GM12878 (cell line): Measurements from ENCODE around the gene STARD13. TPM values are rescaled to one million over a fixed set of nuclear protein-coding genes. Genes with fewer than 3 reads are reported as not detected.

Source experiments
- ATAC-seq: fragments of 200-7000 bp; cut with Tn5 transposase; 3 replicates; pipeline ENCODE4 v1.9.1; 2020; ENCODE audit warnings: mild to moderate bottlenecking, moderate library complexity
- BruUV-seq: library from RNA; stranded (reverse); fragments of 400-500 nt; replicated peaks from 2 replicates; lab custom pipeline; 2021; lab: Mats Ljungman, UMichigan
- CTCF ChIA-PET: fragments of 300-600 bp; sonication (Branson Sonifier 250); formaldehyde crosslinking; extraction: SDS; loops from one replicate; lab custom pipeline; 2021; ENCODE audit warnings: inconsistent platforms; lab: Yijun Ruan, JAX
- POLR2A ChIA-PET: fragments of 350-600 bp; formaldehyde crosslinking; extraction: SDS; loops from one replicate; lab custom pipeline; 2021; ENCODE audit warnings: inconsistent platforms; lab: Charles Lee
- RAD21 ChIA-PET: fragments of 300-600 bp; sonication (Branson Sonifier 250); formaldehyde crosslinking; loops from one replicate; lab custom pipeline; 2023; ENCODE audit warnings: antibody characterized with exemption; ENCODE audit not compliant: unreplicated experiment; lab: Charles Lee
- SMC1A ChIA-PET: fragments of 300-600 bp; sonication (Branson Sonifier 250); formaldehyde crosslinking; loops from one replicate; lab custom pipeline; 2023; ENCODE audit not compliant: unreplicated experiment, uncharacterized antibody; lab: Charles Lee
- DNase-seq: peaks from one replicate; pipeline ENCODE4 v3.0.0-alpha.2; 2011; ENCODE audit warnings: low read depth, low spot score
- FAIRE-seq: peaks from 3 replicates; lab custom pipeline; 2011; peaks lifted over from hg19 to GRCh38; lab: Jason Lieb, UNC
- H2AFZ ChIP-seq: 2 replicates; pipeline ENCODE4 v1.6.0; 2011; ENCODE audit warnings: low read depth, low read length, control low read depth; ENCODE audit not compliant: control insufficient read depth
- H3K27ac ChIP-seq: 2 replicates; pipeline ENCODE4 v1.5.1; 2011; ENCODE audit warnings: control low read depth; ENCODE audit not compliant: control insufficient read depth, insufficient read depth
- H3K27me3 ChIP-seq, 2 experiments: replicated peaks in 1 of 2; 2 replicates each; pipeline versions ENCODE4 v1.6.0 to v1.6.1; 2011; ENCODE audit warnings: low read length in 1 of 2; ENCODE audit not compliant: control insufficient read depth in 2 of 2, insufficient read depth in 2 of 2
- H3K36me3 ChIP-seq, 2 experiments: 2 replicates each; pipeline ENCODE4 v1.5.1; 2011; ENCODE audit warnings: low read length in 1 of 2; ENCODE audit not compliant: control insufficient read depth in 2 of 2, insufficient read depth in 2 of 2
- H3K4me1 ChIP-seq: 2 replicates; pipeline ENCODE4 v1.6.1; 2011; ENCODE audit warnings: mild to moderate bottlenecking, low read length, moderate library complexity, mixed read lengths; ENCODE audit not compliant: control insufficient read depth, insufficient read depth
- H3K4me2 ChIP-seq: 2 replicates; pipeline ENCODE4 v1.6.0; 2011; ENCODE audit warnings: control low read depth; ENCODE audit not compliant: control insufficient read depth, insufficient read depth
- H3K4me3 ChIP-seq: fragments of 200-600 bp; sonication (generic); 2 replicates; pipeline ENCODE4 v1.5.1; 2016
- H3K79me2 ChIP-seq: 2 replicates; pipeline ENCODE4 v1.6.0; 2011; ENCODE audit warnings: low read length; ENCODE audit not compliant: control insufficient read depth, insufficient read depth
- H3K9ac ChIP-seq: 2 replicates; pipeline ENCODE4 v1.8.0; 2011; ENCODE audit warnings: low read length, control low read depth, mixed read lengths; ENCODE audit not compliant: control insufficient read depth, insufficient read depth
- H3K9me3 ChIP-seq: replicated peaks from 3 replicates; pipeline ENCODE4 v1.5.1; 2011; ENCODE audit warnings: mild to moderate bottlenecking, low read length; ENCODE audit not compliant: control insufficient read depth, insufficient read depth
- H4K20me1 ChIP-seq: 2 replicates; pipeline ENCODE4 v1.6.0; 2011; ENCODE audit not compliant: control insufficient read depth, insufficient read depth
- CBX3 ChIP-seq: fragments of 200-600 bp; sonication (generic); IDR thresholded peaks from 2 replicates; pipeline ENCODE4 v1.6.1; 2016; ENCODE audit warnings: low read depth, borderline replicate concordance
- ETV6 ChIP-seq, 2 experiments: fragments of 450-650 bp in 1 of 2; IDR thresholded peaks in 1 of 2; conservative IDR thresholded peaks in 1 of 2; 2 replicates each; pipeline ENCODE4 v1.6.1; 2014; ENCODE audit warnings: antibody characterized with exemption in 1 of 2, borderline replicate concordance in 1 of 2, low read depth in 1 of 2, mild to moderate bottlenecking in 1 of 2, moderate library complexity in 1 of 2
- FOXM1 ChIP-seq: IDR thresholded peaks from 2 replicates; pipeline ENCODE4 v1.6.1; 2012; ENCODE audit warnings: low read depth, mild to moderate bottlenecking, inconsistent platforms, low read length, moderate library complexity
- HDGF ChIP-seq: fragments of 450-650 bp; IDR thresholded peaks from 2 replicates; pipeline ENCODE4 v1.6.1; 2016; ENCODE audit warnings: antibody characterized with exemption
- KAT2A ChIP-seq: conservative IDR thresholded peaks from 2 replicates; pipeline ENCODE4 v1.6.1; 2011; ENCODE audit warnings: low read depth, low read length; ENCODE audit not compliant: control insufficient read depth
- LARP7 ChIP-seq: fragments of 450-650 bp; IDR thresholded peaks from 2 replicates; pipeline ENCODE4 v1.6.1; 2017; ENCODE audit warnings: mild to moderate bottlenecking
- SMARCA5 ChIP-seq: fragments of 450-650 bp; IDR thresholded peaks from 2 replicates; pipeline ENCODE4 v1.6.1; 2017; ENCODE audit warnings: mild to moderate bottlenecking
- SRF ChIP-seq, 2 experiments: IDR thresholded peaks; 2 replicates each; pipeline ENCODE4 v1.6.1; 2011; ENCODE audit warnings: low read depth in 2 of 2, low read length in 2 of 2, mild to moderate bottlenecking in 1 of 2, moderate library complexity in 1 of 2
- STAT3 ChIP-seq: IDR thresholded peaks from 2 replicates; pipeline ENCODE4 v1.6.1; 2011; ENCODE audit warnings: low read depth, low read length, improper control_type of control experiment
- SUPT20H ChIP-seq: IDR thresholded peaks from 2 replicates; pipeline ENCODE4 v1.6.1; 2011; ENCODE audit warnings: low read depth, mild to moderate bottlenecking, low read length, moderate library complexity, borderline replicate concordance; ENCODE audit not compliant: control insufficient read depth
- ZBTB33 ChIP-seq: fragments of 450-650 bp; IDR thresholded peaks from 2 replicates; pipeline ENCODE4 v1.6.1; 2017; ENCODE audit warnings: mild to moderate bottlenecking
- ZBTB40 ChIP-seq: fragments of 450-650 bp; IDR thresholded peaks from 2 replicates; pipeline ENCODE4 v1.6.1; 2016; ENCODE audit warnings: mild to moderate bottlenecking, moderate library complexity, borderline replicate concordance
- in situ Hi-C: fragments of 300-500 bp; cut with MboI; formaldehyde crosslinking; loops from 9 replicates; pipeline ENCODE4 v1.14.3; 2018; ENCODE audit warnings: mixed read lengths
- intact Hi-C: fragments of 100-400 bp; cut with micrococcal nuclease; formaldehyde crosslinking; loops from one replicate; pipeline ENCODE4 v1.14.2; 2022; ENCODE audit not compliant: unreplicated experiment
- polyA plus RNA-seq, 11 experiments: library from polyadenylated mRNA; depleted of rRNA in 4 of 11; unstranded in 6 of 11; stranded (reverse) in 5 of 11; fragments of >200 nt; fragmentation: Nextera tagmentation in 4 of 11; fragmentation: Illumina TruSeq in 1 of 11; extraction: Ambion mirVana in 4 of 11; extraction: Trizol in 1 of 11; gene quantifications; 1 replicate in 1 of 11; 2 replicates in 10 of 11; pipeline versions ENCODE4 v1.2.1 to v1.2.3, GENCODE V29; 2011 to 2016; ENCODE audit warnings: inconsistent platforms in 2 of 11, missing spikeins in 2 of 11, low read depth in 1 of 11
- total RNA-seq, 4 experiments: library from RNA; depleted of rRNA in 3 of 4; stranded (reverse); fragments of >200 nt in 3 of 4; fragmentation: Illumina TruSeq in 1 of 4; extraction: Trizol in 1 of 4; gene quantifications; 2 replicates each; pipeline versions ENCODE4 v1.2.1 to v1.2.3, GENCODE V29; 2013 to 2021

The STARD13 gene
- total and polyA plus RNA-seq, 10 of the 15 experiments (the other 5 are each of a cell fraction or from before 2014, with no cell fraction given), result 4.0 to 41.6 (median 10.1) TPM

DNA sequence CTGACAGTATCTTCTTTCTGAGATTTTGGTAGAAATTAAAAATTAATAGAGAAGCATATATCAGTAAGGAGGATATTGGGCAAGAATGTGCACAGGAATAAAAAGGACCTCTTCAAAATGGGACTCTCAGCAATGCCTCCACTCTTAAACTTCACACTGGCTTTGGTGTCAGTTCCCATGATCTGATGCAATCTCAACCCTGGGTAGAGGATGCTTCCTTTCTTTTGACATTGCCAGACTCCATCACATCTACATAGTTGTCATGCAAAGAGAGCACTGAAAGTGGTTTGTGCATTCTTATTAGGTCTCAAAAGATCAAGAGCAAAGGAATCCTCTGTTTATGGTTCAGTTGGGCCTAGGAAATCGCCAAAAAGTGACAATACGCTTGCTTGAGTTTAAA is 26.3 kb downstream of the STARD13 start (continued):
- no peak for TF ChIP-seq CBX3
- TF ChIP-seq ZBTB33, result no peak
- TF ChIP-seq ZBTB40, result no peak

- POLR2A ChIA-PET, result no interaction called here
- intact Hi-C loops, result no loop called here
- no peak for TF ChIP-seq KAT2A
- TF ChIP-seq HDGF, result no peak
- TF ChIP-seq FOXM1, result no peak
- TF ChIP-seq SUPT20H, result no peak
- TF ChIP-seq STAT3, result no peak
- TF ChIP-seq SMARCA5, result no peak
- no peak for TF ChIP-seq SRF (IDR thresholded peaks at IDR 0.05; ENCODE audit: low read depth in 2 of 2, low read length in 2 of 2)
- TF ChIP-seq LARP7, result no peak
- no peak for TF ChIP-seq ETV6 (conservative IDR thresholded peaks at IDR 0.05 in 1 of 2, IDR thresholded peaks at IDR 0.05 in 1 of 2; ENCODE audit: borderline replicate concordance in 1 of 2, low read depth in 1 of 2)
- RAD21 ChIA-PET, result no interaction called here
- Histone ChIP-seq H3K27me3 (no peaks in the 10 kb centered on the region), H3K9ac (no peak overlapping the region), H3K9me3 (no peaks in the 10 kb centered on the region), H3K79me2 (no peaks in the 10 kb centered on the region), H3K27ac (no peak overlapping the region), H3K4me2 (no peak overlapping the region), H4K20me1 (no peaks in the 10 kb centered on the region), H3K4me1 (no peaks in the 10 kb centered on the region), H3K4me3 (no peak overlapping the region), H3K36me3 (no peaks in the 10 kb centered on the region), H2AFZ (no peak overlapping the region)
- no peak for DNase-seq
- no peak for ATAC-seq
- no TSS peak for BruUV-seq
- SMC1A ChIA-PET, result interaction anchor here (1.6 kb wide), 1 partner anchor 7 kb away, joined by 3 read pairs; no protein-coding TSS in a partner anchor
- CTCF ChIA-PET, result no interaction called here
- no peak for FAIRE-seq
- in situ Hi-C loops, result no loop called here
Measured at GRCh38 chr13:33258808-33259193, 26.8 kb downstream of the STARD13 start.
